PC-9 (cell line): ENCODE measurements around the gene BTG3. TPM values are rescaled to one million over a fixed set of nuclear protein-coding genes. Genes with fewer than 3 reads are reported as not detected.

ENCODE experiments used
- BruUV-seq: library from RNA; stranded (reverse); fragments of 400-500 nt; replicated peaks from 2 replicates; lab custom pipeline; 2021; lab: Mats Ljungman, UMichigan
- CTCF ChIA-PET: fragments of 300-600 bp; sonication (Branson Sonifier 250); formaldehyde crosslinking; loops from one replicate; lab custom pipeline; 2022; ENCODE audit warnings: antibody characterized with exemption; lab: Charles Lee
- POLR2A ChIA-PET: fragments of 300-600 bp; sonication (Branson Sonifier 250); formaldehyde crosslinking; loops from one replicate; lab custom pipeline; 2022; ENCODE audit warnings: antibody characterized with exemption; ENCODE audit not compliant: unreplicated experiment; lab: Charles Lee
- DNase-seq, 2 experiments: peaks; one replicate each; pipeline versions ENCODE4 v3.0.0 to v3.0.0-alpha.2; 2015 to 2022; ENCODE audit warnings: mixed read lengths in 1 of 2
- H2AFZ ChIP-seq: fragments of 200-600 bp; sonication (generic); 2 replicates; pipeline ENCODE4 v1.8.1; 2017; ENCODE audit warnings: antibody characterized with exemption
- H3F3A ChIP-seq: fragments of 200-600 bp; sonication (generic); 2 replicates; pipeline ENCODE4 v1.8.1; 2017; ENCODE audit warnings: antibody characterized with exemption, mild to moderate bottlenecking, low read depth; ENCODE audit not compliant: insufficient read depth
- H3K27ac ChIP-seq: fragments of 200-600 bp; sonication (generic); 2 replicates; pipeline ENCODE4 v1.6.1; 2016; ENCODE audit warnings: mixed run types
- H3K27me3 ChIP-seq: fragments of 200-600 bp; sonication (generic); 2 replicates; pipeline ENCODE4 v1.6.1; 2016; ENCODE audit warnings: low read depth, mixed run types; ENCODE audit not compliant: insufficient read depth
- H3K36me3 ChIP-seq: fragments of 200-600 bp; sonication (generic); 2 replicates; pipeline ENCODE4 v1.6.1; 2016; ENCODE audit warnings: low read depth, mixed run types
- H3K4me1 ChIP-seq: fragments of 200-600 bp; sonication (generic); replicated peaks from 2 replicates; pipeline ENCODE4 v1.6.1; 2016; ENCODE audit warnings: mixed run types; ENCODE audit not compliant: insufficient read depth
- H3K4me2 ChIP-seq: fragments of 200-600 bp; sonication (generic); 2 replicates; pipeline ENCODE4 v1.6.1; 2017; ENCODE audit warnings: mixed run types
- H3K4me3 ChIP-seq: fragments of 200-600 bp; sonication (generic); 2 replicates; pipeline ENCODE4 v1.6.1; 2016; ENCODE audit warnings: mixed run types
- H3K79me2 ChIP-seq: fragments of 200-600 bp; sonication (generic); 2 replicates; pipeline ENCODE4 v1.6.1; 2017; ENCODE audit warnings: low read depth, mixed run types
- H3K9me2 ChIP-seq: fragments of 200-600 bp; sonication (generic); 2 replicates; pipeline ENCODE4 v1.8.1; 2017; ENCODE audit warnings: mild to moderate bottlenecking; ENCODE audit not compliant: insufficient read depth
- H3K9me3 ChIP-seq: fragments of 200-600 bp; sonication (generic); 2 replicates; pipeline ENCODE4 v1.8.1; 2016; ENCODE audit warnings: low read depth; ENCODE audit not compliant: insufficient read depth
- H4K20me1 ChIP-seq: fragments of 200-600 bp; sonication (generic); 2 replicates; pipeline ENCODE4 v1.8.1; 2017; ENCODE audit not compliant: insufficient read depth
- EZH2 ChIP-seq: fragments of 200-600 bp; sonication (generic); IDR thresholded peaks from 2 replicates; pipeline ENCODE4 v1.8.0; 2017; ENCODE audit warnings: antibody characterized with exemption, low read depth
- intact Hi-C: fragments of 100-400 bp; cut with micrococcal nuclease; formaldehyde crosslinking; loops from one replicate; pipeline ENCODE4 v1.10.0; 2022; ENCODE audit not compliant: unreplicated experiment
- total RNA-seq: library from RNA; stranded (reverse); gene quantifications from 2 replicates; pipeline ENCODE4 v1.2.3, GENCODE V29; 2021
- TF ChIP-seq, protein P1 (sequence below): fragments of 200-600 bp; sonication (generic); conservative IDR thresholded peaks from 2 replicates; pipeline ENCODE4 v1.6.1; 2017; ENCODE audit warnings: mixed run types, antibody characterized with exemption, mild to moderate bottlenecking, moderate library complexity

The BTG3 gene
- total RNA-seq, 1 experiment from 2014 or later = 24.3 TPM

DNA sequence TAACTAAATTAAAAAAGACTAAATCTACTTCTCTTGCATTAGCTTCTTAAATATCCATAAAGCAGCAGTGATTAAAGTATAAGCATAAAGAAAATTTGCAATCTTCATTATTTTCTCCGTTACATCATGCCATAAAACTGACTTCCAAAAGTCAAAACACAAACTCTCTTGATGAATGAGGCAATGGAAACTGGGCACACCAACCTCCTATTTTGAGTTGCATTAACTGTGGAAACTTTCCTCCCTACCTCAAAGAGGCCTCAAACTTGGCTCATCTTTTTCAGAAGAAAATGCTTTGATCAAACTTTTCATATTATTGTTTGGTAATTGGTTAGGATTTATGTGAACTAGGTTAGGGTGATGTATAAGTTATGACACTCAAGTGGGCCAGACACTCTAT, 4.1 kb upstream of the BTG3 start:
- Histone ChIP-seq H3K9me3 (no peaks in the 10 kb centered on the region), H3K9me2 (no peaks in the 10 kb centered on the region), H3K36me3 (no peaks in the 10 kb centered on the region), H3K79me2 (peaks cover under 1% of the 10 kb centered on the region; the same call in 1 of the 2 replicates), H3K27ac (no peak overlapping the region), H3F3A (peaks cover 8% of the 10 kb centered on the region; the same call in 1 of the 2 replicates), H2AFZ (no peak overlapping the region), H3K4me1 (no peaks in the 10 kb centered on the region), H3K27me3 (no peaks in the 10 kb centered on the region), H3K4me2 (no peak overlapping the region), H4K20me1 (no peaks in the 10 kb centered on the region), H3K4me3 (no peak overlapping the region)
- BruUV-seq = no TSS peak
- TF ChIP-seq, protein P1, sequence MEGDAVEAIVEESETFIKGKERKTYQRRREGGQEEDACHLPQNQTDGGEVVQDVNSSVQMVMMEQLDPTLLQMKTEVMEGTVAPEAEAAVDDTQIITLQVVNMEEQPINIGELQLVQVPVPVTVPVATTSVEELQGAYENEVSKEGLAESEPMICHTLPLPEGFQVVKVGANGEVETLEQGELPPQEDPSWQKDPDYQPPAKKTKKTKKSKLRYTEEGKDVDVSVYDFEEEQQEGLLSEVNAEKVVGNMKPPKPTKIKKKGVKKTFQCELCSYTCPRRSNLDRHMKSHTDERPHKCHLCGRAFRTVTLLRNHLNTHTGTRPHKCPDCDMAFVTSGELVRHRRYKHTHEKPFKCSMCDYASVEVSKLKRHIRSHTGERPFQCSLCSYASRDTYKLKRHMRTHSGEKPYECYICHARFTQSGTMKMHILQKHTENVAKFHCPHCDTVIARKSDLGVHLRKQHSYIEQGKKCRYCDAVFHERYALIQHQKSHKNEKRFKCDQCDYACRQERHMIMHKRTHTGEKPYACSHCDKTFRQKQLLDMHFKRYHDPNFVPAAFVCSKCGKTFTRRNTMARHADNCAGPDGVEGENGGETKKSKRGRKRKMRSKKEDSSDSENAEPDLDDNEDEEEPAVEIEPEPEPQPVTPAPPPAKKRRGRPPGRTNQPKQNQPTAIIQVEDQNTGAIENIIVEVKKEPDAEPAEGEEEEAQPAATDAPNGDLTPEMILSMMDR = no peak
- TF ChIP-seq EZH2 = no peak
- ChIA-PET POLR2A (no interaction called here), CTCF (no interaction called here)
- DNase-seq = no peak
- intact Hi-C loops = no loop called here

DNA sequence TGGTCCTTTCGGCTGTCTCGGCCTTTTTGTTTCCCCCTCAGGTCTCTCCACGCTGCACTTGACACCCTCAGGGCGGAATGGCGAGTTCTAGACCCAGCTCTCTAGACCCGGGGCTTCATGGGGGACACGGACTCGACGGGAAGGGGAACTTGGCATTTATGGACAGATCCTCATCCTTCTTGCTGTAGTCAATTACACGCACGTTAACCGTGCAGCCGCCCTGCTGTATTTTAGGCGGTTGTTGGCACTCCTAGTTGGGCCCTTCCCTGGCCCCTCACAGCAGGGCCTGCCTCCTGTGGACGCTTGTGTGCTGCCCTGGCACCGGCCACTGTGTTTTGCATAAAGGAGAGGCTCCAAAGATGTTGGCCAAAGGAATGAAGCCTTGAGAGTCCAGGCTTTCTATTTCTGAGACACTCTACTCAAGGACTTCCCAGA, 558 bp upstream of the BTG3 start:
- TF ChIP-seq, protein P1 = no peak
- TF ChIP-seq EZH2 = no peak
- no peak overlapping the region for H2AFZ ChIP-seq
- peak overlapping the region; percentile 81; the same call in 1 of the 2 replicates for H3K4me2 ChIP-seq
- H3K36me3 ChIP-seq = no peaks in the 10 kb centered on the region
- ChIA-PET CTCF (no interaction called here), POLR2A (no interaction called here)
- no peak overlapping the region for H3K27ac ChIP-seq
- no peaks in the 10 kb centered on the region for H3K27me3 ChIP-seq
- H3F3A ChIP-seq = peaks cover 8% of the 10 kb centered on the region; the same call in 1 of the 2 replicates
- DNase-seq = peak in 1 of 2 experiments; percentile 9
- H3K4me3 ChIP-seq = peak overlapping the region; percentile 88; the same call in 1 of the 2 replicates
- H4K20me1 ChIP-seq = no peaks in the 10 kb centered on the region
- no peaks in the 10 kb centered on the region for H3K9me2 ChIP-seq
- H3K9me3 ChIP-seq = no peaks in the 10 kb centered on the region
- peaks cover 11% of the 10 kb centered on the region for H3K4me1 ChIP-seq
- H3K79me2 ChIP-seq = peaks cover 35% of the 10 kb centered on the region
- intact Hi-C loops = loop anchor here (5.0 kb wide), 1 partner anchor 101 kb away; the partner anchor contains the start of gene CXADR
- no TSS peak for BruUV-seq

DNA sequence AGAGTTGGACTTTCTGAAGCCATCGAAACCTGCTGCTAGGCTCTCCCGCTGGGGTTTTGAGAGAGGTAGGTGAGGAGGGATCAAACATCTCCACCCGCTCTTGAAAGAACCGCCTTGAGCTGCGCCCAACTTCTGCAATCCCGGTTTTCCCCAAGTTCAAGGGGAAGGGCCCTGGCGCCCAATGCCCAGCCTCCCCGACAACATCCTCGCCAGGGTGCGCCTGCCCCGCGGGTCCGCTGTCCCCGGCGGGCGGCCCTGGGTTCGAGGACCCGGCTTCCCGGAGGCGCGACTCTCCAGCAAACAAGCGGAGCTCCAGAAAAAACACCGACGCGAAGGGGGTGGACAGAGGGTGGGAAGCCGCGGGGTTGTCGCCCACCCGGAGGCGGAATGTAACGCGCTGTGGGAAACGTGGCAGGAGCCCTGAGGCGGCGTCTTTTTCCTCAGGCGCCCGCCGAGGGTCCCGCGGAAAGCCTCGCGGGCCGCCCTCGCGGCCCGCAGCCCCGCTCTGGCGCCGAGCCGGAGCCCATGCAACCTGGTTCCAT, 607 bp downstream of the BTG3 start:
- H3K9me2 ChIP-seq = no peaks in the 10 kb centered on the region
- no peaks in the 10 kb centered on the region for H3K9me3 ChIP-seq
- ChIA-PET CTCF (interaction anchor here (0.5 kb wide), 1 partner anchor 394 kb away, joined by 3 read pairs; no protein-coding TSS in a partner anchor), POLR2A (no interaction called here)
- no peak for TF ChIP-seq EZH2
- TF ChIP-seq, protein P1 = no peak
- H3K27ac ChIP-seq = peak overlapping the region; percentile 45
- no peaks in the 10 kb centered on the region for H3K27me3 ChIP-seq
- H2AFZ ChIP-seq = peak overlapping the region; percentile 94
- peak overlapping the region; percentile 81 for H3K4me2 ChIP-seq
- DNase-seq = peak in 1 of 2 experiments; percentile 43
- H3K36me3 ChIP-seq = no peaks in the 10 kb centered on the region
- peak overlapping the region; percentile 88 for H3K4me3 ChIP-seq
- BruUV-seq = TSS peak; percentile 98
- no peaks in the 10 kb centered on the region for H4K20me1 ChIP-seq
- peaks cover 44% of the 10 kb centered on the region for H3K79me2 ChIP-seq
- intact Hi-C loops = loop anchor here (5.0 kb wide), 1 partner anchor 100 kb away; the partner anchor contains the start of gene CXADR
- peaks cover 8% of the 10 kb centered on the region; the same call in 1 of the 2 replicates for H3F3A ChIP-seq
- peaks cover 11% of the 10 kb centered on the region for H3K4me1 ChIP-seq
